Measurements from ENCODE around the gene NCSTN. TPM values are rescaled to one million over a fixed set of nuclear protein-coding genes. Genes with fewer than 3 reads are reported as not detected.

Gene NCSTN
- total and polyA plus RNA-seq, 9 of the 15 experiments (the other 6 are each of a cell fraction or from before 2014, with no cell fraction given): 21.3 to 91.1 (median 57.9) TPM

- TF ChIP-seq RNF219 (CRISPR knock-in tag; IDR thresholded peaks at IDR 0.05) (no peak), RFX5 (IDR thresholded peaks at IDR 0.05; ENCODE audit: low read depth, low read length) (no peak), CREBBP (IDR thresholded peaks at IDR 0.05; ENCODE audit: low read depth, low read length) (no peak), ZFP30 (CRISPR knock-in tag; IDR thresholded peaks at IDR 0.05; ENCODE audit: borderline replicate concordance) (no peak), CC2D1A (IDR thresholded peaks at IDR 0.05) (no peak), ETV5 (CRISPR knock-in tag; IDR thresholded peaks at IDR 0.05; ENCODE audit: low read depth) (no peak)
These were observed 62.2 kb downstream of the NCSTN start (continued) for GRCh38 chr1:160405331-160405877.

- no peaks in the 10 kb centered on the region for H3K9me3 ChIP-seq (replicated peaks; ENCODE audit: control insufficient read depth, insufficient read depth, low read depth, low read length)
- H3K4me1 ChIP-seq (replicated peaks in 1 of 2; ENCODE audit: control insufficient read depth in 2 of 2, insufficient read depth in 2 of 2, low read length in 2 of 2): peaks cover 4 to 19% of the 10 kb centered on the region in 2 experiments; a peak in 4 of 5 replicates
- H2AFZ ChIP-seq (ENCODE audit: low read depth, low read length): no peak overlapping the region
- H3K79me2 ChIP-seq (ENCODE audit: control insufficient read depth, insufficient read depth, low read length): no peaks in the 10 kb centered on the region
- no peaks in the 10 kb centered on the region for H3K9me1 ChIP-seq (ENCODE audit: control insufficient read depth, insufficient read depth, low read length)
- WGBS (ENCODE audit: insufficient coverage, low coverage, missing lambda C conversion rate): 20% methylated on average over 15 of the region's 15 CpGs
- ChIA-PET CTCF (ENCODE audit: low intra/inter-chr PET ratio) (no interaction called here), POLR2A (no interaction called here)
- no peak overlapping the region for H3K9ac ChIP-seq (ENCODE audit: insufficient read depth in 1 of 2, low read depth in 2 of 2, low read length in 2 of 2)
- 0 out of 2 replicates have a peak, but pooled peaks cover 4% of the 10 kb centered on the region for H4K20me1 ChIP-seq (replicated peaks; ENCODE audit: control insufficient read depth, insufficient read depth, low read length)
- H3K27ac ChIP-seq (ENCODE audit: extremely low read depth, low read depth, low read length): no peak overlapping the region
- no peak for ATAC-seq
- no peak for FAIRE-seq
- TF ChIP-seq SMARCC2 (IDR thresholded peaks at IDR 0.05; ENCODE audit: low read depth) (no peak), CC2D1A (IDR thresholded peaks at IDR 0.05) (no peak), XRCC4 (IDR thresholded peaks at IDR 0.05; ENCODE audit: extremely low read depth, insufficient read depth, insufficient read length) (no peak), ZNF253 (CRISPR knock-in tag; conservative IDR thresholded peaks at IDR 0.05) (no peak), GABPB2 (CRISPR knock-in tag; conservative IDR thresholded peaks at IDR 0.05) (no peak), HDAC2 (IDR thresholded peaks at IDR 0.05) (no peak), MLLT1 (IDR thresholded peaks at IDR 0.05) (no peak), NFRKB (IDR thresholded peaks at IDR 0.05; ENCODE audit: low read depth) (no peak), EHMT2 (IDR thresholded peaks at IDR 0.05) (no peak)
- intact Hi-C loops (cut with micrococcal nuclease) (no loop called here), in situ Hi-C loops (cut with MboI) (no loop called here)
- H3K4me3 ChIP-seq: no peak overlapping the region
- H3K36me3 ChIP-seq (ENCODE audit: control insufficient read depth, insufficient read depth, low read length): no peaks in the 10 kb centered on the region
- BruUV-seq (replicated peaks): no TSS peak
- DNase-seq (ENCODE audit: extremely low read depth in 1 of 4, low spot score in 3 of 4): no peak
- H3K4me2 ChIP-seq (ENCODE audit: insufficient read depth, low read length): no peak overlapping the region
- peaks cover 3 to 11% of the 10 kb centered on the region in 2 experiments; a peak in 3 of 5 replicates for H3K27me3 ChIP-seq (ENCODE audit: control insufficient read depth in 2 of 2, insufficient read depth in 2 of 2, low read length in 2 of 2)
These were observed 63.2 kb downstream of the NCSTN start for GRCh38 chr1:160406131-160406968.
